ENCODE data around the gene BATF. TPM values are rescaled to one million over a fixed set of nuclear protein-coding genes. Genes with fewer than 3 reads are reported as not detected.

The BATF gene
- polyA plus RNA-seq, 4 donors: 0.49 to 1.3 (median 0.98) TPM

DNA sequence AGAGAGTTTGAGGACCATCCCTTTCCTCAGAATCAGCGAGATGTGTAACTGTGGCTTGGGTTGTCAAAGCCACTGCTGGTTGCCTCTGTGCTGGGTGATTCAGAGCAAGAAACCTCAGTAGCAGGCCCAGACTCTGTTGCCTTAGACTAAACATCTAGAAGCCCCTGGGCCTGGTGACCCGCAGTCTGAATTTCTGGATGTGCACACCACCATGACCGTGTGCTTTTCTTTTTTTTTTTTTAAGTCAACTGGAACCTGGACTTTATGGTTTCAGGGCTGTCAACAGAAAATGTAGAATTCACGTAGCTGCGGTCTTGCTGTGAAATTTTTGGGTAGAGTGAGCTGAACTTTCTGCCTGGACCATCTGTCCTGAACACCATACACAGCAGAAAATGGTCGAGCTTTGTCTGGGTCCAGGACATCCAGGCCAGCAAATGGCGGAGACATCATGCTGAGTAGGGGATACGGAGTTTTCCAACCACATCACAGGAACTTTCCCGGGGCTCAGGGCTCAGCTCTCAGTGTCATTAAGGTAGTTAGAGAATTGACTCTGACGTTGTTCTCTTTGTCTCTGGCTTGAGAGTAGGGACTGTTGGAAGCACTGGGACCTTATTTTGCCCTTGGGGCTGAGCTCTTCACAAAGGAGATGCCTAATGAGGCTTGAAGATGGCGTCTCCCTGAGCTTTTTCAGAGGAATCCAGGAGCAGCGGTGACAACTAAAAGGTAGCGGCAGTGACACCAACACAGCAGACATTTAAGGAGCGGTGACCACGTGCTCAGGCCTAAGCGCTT, 23.0 kb upstream of the BATF start:
- no peak for DNase-seq (ENCODE audit: low read depth in 4 of 4, low spot score in 3 of 4)

DNA sequence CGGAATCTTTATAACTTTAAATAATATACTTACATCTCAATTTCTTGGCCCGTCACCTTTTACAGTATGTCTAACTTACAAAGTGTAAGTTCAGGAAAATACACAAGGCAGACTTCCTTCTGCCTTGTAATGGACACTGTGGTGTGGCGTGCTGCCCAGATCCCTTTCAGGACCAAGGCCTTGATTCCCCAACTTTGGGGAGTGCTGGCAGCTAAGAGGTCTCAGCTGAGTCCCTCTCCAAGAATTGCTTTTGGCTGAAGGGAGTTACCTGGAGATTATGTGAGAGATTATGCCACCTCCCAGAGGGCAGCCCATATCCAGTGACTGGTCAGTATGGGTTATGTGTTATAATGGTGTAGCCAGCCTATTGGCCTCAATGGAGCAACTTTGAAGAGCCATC, 21.2 kb upstream of the BATF start:
- no peak for DNase-seq (ENCODE audit: low read depth in 4 of 4, low spot score in 3 of 4)

- no peak for DNase-seq (ENCODE audit: low read depth in 4 of 4, low spot score in 3 of 4)
Observed at GRCh38 chr14:75504411-75504810, 17.9 kb upstream of the BATF start.

DNA sequence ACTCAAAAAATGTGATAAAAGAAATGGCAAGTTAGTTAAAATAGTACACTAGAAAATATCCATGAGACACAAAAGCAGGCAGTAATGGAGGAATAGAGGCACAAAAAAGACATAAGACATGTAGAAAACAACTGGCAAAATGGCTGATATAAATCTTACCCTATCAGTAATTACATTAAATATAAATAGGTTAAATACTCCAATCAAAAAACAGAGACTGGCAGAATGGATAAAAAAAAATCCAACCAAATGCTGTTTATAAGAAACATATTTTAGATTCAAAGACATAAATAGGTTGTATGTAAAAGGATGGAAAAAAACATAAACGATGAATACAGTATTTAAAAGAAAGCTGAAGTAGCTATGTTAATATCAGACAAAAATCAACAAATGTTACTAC, 15.3 kb upstream of the BATF start:
- DNase-seq (ENCODE audit: low read depth in 4 of 4, low spot score in 3 of 4): no peak

GRCh38 chr14:75510547-75510946, 11.7 kb upstream of the BATF start:
- DNase-seq (ENCODE audit: low read depth in 4 of 4, low spot score in 3 of 4): no peak

DNA sequence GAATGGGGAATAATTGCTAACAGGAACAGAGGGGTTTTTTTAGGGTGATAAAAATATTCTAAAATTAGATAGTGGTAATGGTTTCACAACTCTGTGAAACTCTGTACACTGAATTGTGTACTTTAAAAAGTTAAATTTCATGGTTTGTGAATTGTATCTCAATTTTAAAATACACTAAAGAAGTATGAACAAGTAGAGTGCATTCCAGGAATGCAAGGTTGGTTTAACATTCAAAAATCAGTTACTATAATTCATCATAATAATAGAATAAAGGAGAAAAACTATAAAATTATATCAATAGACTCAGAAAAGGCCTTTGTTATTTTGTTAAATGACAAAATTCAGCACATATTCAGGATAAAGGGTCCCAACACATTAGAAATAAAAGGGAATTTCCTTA, 11.1 kb upstream of the BATF start:
- DNase-seq (ENCODE audit: low read depth in 4 of 4, low spot score in 3 of 4): no peak

DNA sequence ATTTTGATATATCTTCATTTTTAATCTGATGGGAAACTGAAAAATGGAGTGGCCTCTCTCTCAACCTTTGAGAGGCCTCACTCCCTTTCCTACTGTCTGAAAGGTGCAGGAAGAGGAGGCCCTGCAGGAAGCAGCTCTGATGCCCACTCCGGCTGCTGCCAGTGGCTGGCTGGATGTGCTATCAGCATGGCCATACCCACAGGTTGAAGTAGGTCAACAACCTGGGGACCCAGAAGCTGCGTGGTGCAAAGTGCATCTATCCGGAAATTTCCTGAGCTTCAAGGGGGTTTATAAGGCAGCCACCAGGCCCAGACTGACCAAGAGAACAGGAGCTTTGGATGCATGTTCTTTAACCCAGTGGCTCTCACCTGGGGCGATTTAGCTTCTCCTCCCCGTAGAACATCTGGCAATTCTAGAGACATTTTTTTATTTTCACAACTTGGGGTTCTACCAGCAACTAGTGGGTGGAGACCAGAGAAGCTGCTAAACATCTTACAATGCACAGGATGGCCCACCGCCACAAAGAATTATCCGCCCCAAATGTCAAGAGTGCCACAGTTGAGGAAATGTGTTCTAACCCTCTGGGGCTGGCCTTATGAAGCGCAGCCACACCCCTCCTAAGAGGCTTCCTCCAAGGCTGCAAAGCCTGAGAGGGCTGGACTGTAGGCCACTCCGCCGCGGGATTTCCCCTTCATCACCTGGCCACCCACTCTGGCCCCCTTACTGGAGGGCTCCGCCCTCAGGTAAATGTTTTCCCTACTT, 8.2 kb upstream of the BATF start:
- no peak for DNase-seq (ENCODE audit: low read depth in 4 of 4, low spot score in 3 of 4)

DNA sequence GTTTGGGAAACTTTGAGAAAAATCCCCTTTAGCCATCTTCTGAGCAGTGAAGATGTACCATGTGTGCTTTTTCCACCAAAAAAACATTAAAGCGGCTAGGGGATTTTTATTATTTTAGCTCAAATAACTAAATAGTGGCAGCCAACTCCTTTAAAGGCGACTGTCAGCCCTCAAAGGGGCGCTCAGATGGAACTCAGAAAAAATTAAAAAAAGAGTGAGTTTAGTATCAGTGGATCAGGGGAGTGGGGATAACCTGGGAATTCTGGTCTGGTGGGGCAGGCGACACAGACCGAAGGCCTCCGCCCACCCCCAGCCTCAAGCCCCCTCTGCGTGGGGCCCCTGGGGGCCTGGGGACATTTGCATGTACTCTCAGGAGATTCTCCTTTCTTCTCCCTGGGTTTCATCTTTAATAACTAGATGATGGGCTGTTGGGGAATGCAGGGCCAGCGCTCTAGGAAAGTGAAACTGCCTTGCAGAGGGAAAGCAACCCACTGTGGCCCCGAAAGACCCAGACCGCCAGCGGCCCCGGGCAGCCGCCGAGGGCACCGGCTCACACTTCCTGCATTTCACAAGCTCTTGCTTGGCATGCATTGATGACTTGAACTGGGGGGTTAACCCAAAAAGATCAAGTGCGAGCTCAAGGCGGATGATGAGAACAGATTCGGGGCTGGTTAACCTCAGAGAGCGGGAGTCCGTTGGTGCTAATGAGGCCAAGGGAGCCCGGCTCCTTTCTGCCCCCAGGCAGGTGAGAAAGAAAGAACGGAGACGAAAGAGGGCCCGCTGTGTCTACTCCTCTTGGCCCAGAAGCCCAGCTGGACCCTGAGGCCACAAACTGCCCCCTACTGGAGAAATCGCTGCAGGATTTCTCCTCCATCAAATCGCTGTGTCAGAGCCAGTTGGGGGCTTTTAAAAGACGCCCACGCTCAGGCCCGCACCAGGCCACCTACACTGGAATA, 7.3 kb upstream of the BATF start:
- DNase-seq (ENCODE audit: low read depth in 4 of 4, low spot score in 3 of 4): no peak

- DNase-seq (ENCODE audit: low read depth in 4 of 4, low spot score in 3 of 4): no peak
Observed at GRCh38 chr14:75515629-75515996, 6.7 kb upstream of the BATF start.

- no peak for DNase-seq (ENCODE audit: low read depth in 4 of 4, low spot score in 3 of 4)
Observed at GRCh38 chr14:75518625-75519024, 3.6 kb upstream of the BATF start.

DNA sequence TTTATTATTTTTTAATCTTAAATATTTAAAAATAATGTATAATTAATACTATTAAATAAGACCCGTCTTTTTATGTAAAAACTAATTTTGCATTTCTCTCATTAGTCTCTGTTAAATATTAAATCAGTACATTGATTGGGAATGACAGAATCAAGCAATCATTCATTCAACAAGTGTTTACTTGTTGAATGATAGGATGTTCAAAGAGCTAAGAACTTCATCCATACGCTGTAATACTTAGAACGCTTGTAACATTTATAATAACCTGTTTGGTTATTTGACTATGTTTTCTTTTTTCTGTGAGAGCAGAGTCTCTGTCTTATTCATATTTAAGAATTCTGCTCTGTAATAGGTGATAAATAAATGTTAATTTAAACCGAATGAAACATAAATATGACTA, 2.9 kb upstream of the BATF start:
- no peak for DNase-seq (ENCODE audit: low read depth in 4 of 4, low spot score in 3 of 4)

GRCh38 chr14:75519826-75520728, 2.2 kb upstream of the BATF start:
- DNase-seq (ENCODE audit: low read depth in 4 of 4, low spot score in 3 of 4): no peak

DNA sequence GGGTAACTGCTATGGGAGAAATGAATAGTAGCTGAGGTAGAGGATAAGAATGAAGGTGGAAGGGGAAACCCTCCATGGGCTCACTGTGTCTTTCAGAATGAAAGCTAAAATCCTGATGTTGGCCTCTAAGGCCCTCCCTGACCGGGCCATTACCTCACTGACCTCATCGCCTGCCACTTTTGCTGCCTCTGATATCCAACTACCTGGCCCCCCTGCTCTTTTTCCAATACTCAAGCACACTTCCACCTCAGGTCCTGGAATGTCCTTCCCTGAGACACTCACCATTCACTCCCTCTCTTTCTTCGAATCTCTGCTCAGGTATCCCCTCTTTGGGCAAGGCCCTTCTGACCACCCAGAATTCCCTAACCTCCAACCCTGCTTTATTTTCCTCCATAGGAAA, 1.4 kb upstream of the BATF start:
- no peak for DNase-seq (ENCODE audit: low read depth in 4 of 4, low spot score in 3 of 4)

DNA sequence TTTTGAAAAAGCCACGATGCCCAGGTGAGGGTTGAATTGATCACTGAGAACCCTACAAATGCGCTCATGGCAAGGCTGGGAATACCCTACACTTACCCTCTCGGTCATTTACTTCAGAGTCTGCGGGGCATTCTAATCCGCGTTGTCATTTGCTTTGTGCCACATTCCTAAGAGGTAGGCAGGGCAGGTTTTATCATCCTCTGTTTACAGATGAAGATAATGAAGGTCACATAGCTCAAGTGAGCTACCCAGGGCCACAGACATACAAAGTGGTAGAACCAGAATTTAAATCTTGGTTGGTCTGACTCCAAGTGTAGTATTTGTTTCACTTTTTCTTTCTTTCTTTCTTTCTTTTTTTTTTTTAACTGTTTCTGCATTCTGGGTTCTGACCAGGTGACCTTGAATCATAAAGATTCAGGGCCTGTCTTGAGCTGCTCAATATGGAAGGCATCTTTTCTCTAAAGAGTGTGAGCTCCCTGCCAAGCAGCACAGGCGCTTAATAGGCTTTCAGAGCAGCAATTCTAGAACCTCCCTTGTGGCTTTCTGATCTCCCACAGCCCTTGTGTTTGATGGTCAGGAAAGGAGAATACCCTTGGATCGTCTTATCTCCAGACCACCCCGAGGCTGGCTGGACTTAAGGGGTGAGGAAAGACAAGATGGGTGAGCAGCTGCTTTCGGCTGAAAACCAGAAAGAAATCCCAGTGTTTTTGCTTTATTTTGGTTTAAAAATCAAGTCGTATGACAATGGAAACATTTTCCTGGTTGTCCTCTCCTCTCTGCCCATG, 662 bp upstream of the BATF start:
- DNase-seq (ENCODE audit: low read depth in 4 of 4, low spot score in 3 of 4): no peak

DNA sequence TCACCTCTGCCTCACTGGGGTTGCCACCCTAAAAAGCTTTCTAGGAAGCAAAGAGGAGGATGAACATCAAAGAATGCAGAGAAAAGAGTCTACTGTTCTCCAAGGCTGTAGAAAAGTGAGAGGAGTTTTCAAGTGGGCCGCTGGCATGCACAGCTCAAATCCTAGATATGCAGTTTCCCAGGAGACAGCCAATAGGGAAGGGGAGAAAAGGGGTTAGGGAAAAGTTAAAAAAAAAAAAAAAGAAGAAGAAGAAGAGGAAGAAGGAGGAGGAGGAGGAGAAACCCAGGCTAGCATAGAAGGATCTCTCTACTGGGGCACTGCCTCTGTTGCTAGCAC, 682 bp downstream of the BATF start:
- no peak for DNase-seq (ENCODE audit: low read depth in 4 of 4, low spot score in 3 of 4)

GRCh38 chr14:75523771-75524171, 1.5 kb downstream of the BATF start:
- DNase-seq (ENCODE audit: low read depth in 4 of 4, low spot score in 3 of 4): no peak

GRCh38 chr14:75525969-75526368, 3.7 kb downstream of the BATF start:
- no peak for DNase-seq (ENCODE audit: low read depth in 4 of 4, low spot score in 3 of 4)

- DNase-seq (ENCODE audit: low read depth in 4 of 4, low spot score in 3 of 4): no peak
Observed at GRCh38 chr14:75527449-75528163, 5.3 kb downstream of the BATF start.

DNA sequence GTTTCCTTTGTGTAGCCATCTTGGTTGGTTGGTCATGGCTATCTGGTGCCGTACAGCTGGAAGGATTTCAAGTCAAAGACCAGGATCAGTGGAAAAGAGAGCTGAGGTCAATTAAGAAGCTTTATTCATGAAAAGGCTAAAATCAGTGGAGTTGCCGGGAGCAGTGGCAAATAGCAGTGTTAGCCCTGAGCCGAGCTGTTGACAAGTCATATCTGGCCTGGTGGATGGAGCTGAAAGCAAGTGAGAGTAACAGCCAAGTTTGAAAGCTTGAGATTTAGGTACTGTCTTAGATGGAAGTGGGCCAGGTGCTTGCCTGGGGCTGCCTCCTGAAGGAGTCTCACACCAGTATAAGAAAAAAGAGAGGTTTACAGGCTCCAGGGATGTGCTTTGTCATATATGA, 9.0 kb downstream of the BATF start:
- no peak for DNase-seq (ENCODE audit: low read depth in 4 of 4, low spot score in 3 of 4)

Data from left renal pelvis (tissue), 4 donors.